Measurements from ENCODE around the gene POP7. TPM values are rescaled to one million over a fixed set of nuclear protein-coding genes. Genes with fewer than 3 reads are reported as not detected.

Gene POP7
- total RNA-seq, 1 experiment from 2014 or later: 151 TPM

- no peaks in the 10 kb centered on the region for H3F3A ChIP-seq (ENCODE audit: low read length, unreplicated experiment)
- ChIA-PET CTCF (no interaction called here), POLR2A (ENCODE audit: unreplicated experiment) (no interaction called here)
- H4K20me1 ChIP-seq (ENCODE audit: low read length): no peaks in the 10 kb centered on the region
- H3K27ac ChIP-seq (ENCODE audit: low read length): no peak overlapping the region
- H3K9me3 ChIP-seq (ENCODE audit: low read length): no peaks in the 10 kb centered on the region
- no peak overlapping the region for H3K4me2 ChIP-seq (ENCODE audit: low read length)
- no peak overlapping the region for H3K9ac ChIP-seq (ENCODE audit: low read length)
- no peaks in the 10 kb centered on the region for H3K27me3 ChIP-seq (ENCODE audit: low read length)
- BruUV-seq (replicated peaks): no TSS peak
- H3K36me3 ChIP-seq (ENCODE audit: low read depth, low read length): no peaks in the 10 kb centered on the region
- H3K4me3 ChIP-seq (ENCODE audit: low read length): no peak overlapping the region
- H3K9me2 ChIP-seq (replicated peaks; ENCODE audit: low read length): no peaks in the 10 kb centered on the region
- TF ChIP-seq EZH2phosphoT487 (IDR thresholded peaks at IDR 0.05; ENCODE audit: borderline replicate concordance, low read length): no peak
- no peak for TF ChIP-seq EZH2 (IDR thresholded peaks at IDR 0.05; ENCODE audit: low read length, unreplicated experiment)
- TF ChIP-seq CTCF (conservative IDR thresholded peaks at IDR 0.05; ENCODE audit: low read depth, low read length): no peak
- no peak for ATAC-seq
- peaks cover 2% of the 10 kb centered on the region; the same call in 1 of the 2 replicates for H3K4me1 ChIP-seq (ENCODE audit: insufficient read depth, low read length)
- no peak overlapping the region for H2AFZ ChIP-seq (ENCODE audit: low read length)
- H3K79me2 ChIP-seq (ENCODE audit: low read length): no peaks in the 10 kb centered on the region
- DNase-seq: no peak
- intact Hi-C loops (cut with micrococcal nuclease): no loop called here
Measured at GRCh38 chr7:100731937-100732636, 26.2 kb downstream of the POP7 start.

GRCh38 chr7:100735730-100736129 lies 29.8 kb downstream of the POP7 start:
- Histone ChIP-seq H3K4me2 (ENCODE audit: low read length) (no peak overlapping the region), H3K4me3 (ENCODE audit: low read length) (no peak overlapping the region), H3K9ac (ENCODE audit: low read length) (no peak overlapping the region), H2AFZ (ENCODE audit: low read length) (no peak overlapping the region), H4K20me1 (ENCODE audit: low read length) (no peaks in the 10 kb centered on the region), H3K27ac (ENCODE audit: low read length) (no peak overlapping the region), H3K9me2 (replicated peaks; ENCODE audit: low read length) (no peaks in the 10 kb centered on the region), H3K27me3 (ENCODE audit: low read length) (no peaks in the 10 kb centered on the region), H3K79me2 (ENCODE audit: low read length) (no peaks in the 10 kb centered on the region), H3K4me1 (ENCODE audit: insufficient read depth, low read length) (no peaks in the 10 kb centered on the region), H3K36me3 (ENCODE audit: low read depth, low read length) (no peaks in the 10 kb centered on the region), H3K9me3 (ENCODE audit: low read length) (no peaks in the 10 kb centered on the region), H3F3A (ENCODE audit: low read length, unreplicated experiment) (no peaks in the 10 kb centered on the region)
- BruUV-seq (replicated peaks): no TSS peak
- ATAC-seq (no peak), DNase-seq (no peak)
- POLR2A ChIA-PET (ENCODE audit: unreplicated experiment): no interaction called here
- TF ChIP-seq EZH2phosphoT487 (IDR thresholded peaks at IDR 0.05; ENCODE audit: borderline replicate concordance, low read length) (no peak), EZH2 (IDR thresholded peaks at IDR 0.05; ENCODE audit: low read length, unreplicated experiment) (no peak), CTCF (conservative IDR thresholded peaks at IDR 0.05; ENCODE audit: low read depth, low read length) (no peak)
- intact Hi-C loops (cut with micrococcal nuclease): no loop called here
- CTCF ChIA-PET: no interaction called here

- ATAC-seq: no peak
- no peak overlapping the region for H3K4me2 ChIP-seq (ENCODE audit: low read length)
- no peak overlapping the region for H3K9ac ChIP-seq (ENCODE audit: low read length)
- no TSS peak for BruUV-seq (replicated peaks)
- TF ChIP-seq EZH2 (IDR thresholded peaks at IDR 0.05; ENCODE audit: low read length, unreplicated experiment) (no peak), CTCF (conservative IDR thresholded peaks at IDR 0.05; ENCODE audit: low read depth, low read length) (no peak)
- no peak for DNase-seq
- no peaks in the 10 kb centered on the region for H3K36me3 ChIP-seq (ENCODE audit: low read depth, low read length)
- H3K9me2 ChIP-seq (replicated peaks; ENCODE audit: low read length): no peaks in the 10 kb centered on the region
- H3F3A ChIP-seq (ENCODE audit: low read length, unreplicated experiment): no peaks in the 10 kb centered on the region
- no peak overlapping the region for H3K4me3 ChIP-seq (ENCODE audit: low read length)
- no peaks in the 10 kb centered on the region for H3K9me3 ChIP-seq (ENCODE audit: low read length)
- H2AFZ ChIP-seq (ENCODE audit: low read length): no peak overlapping the region
- no peaks in the 10 kb centered on the region for H3K4me1 ChIP-seq (ENCODE audit: insufficient read depth, low read length)
- no peaks in the 10 kb centered on the region for H3K79me2 ChIP-seq (ENCODE audit: low read length)
- intact Hi-C loops (cut with micrococcal nuclease): no loop called here
- H3K27ac ChIP-seq (ENCODE audit: low read length): no peak overlapping the region
- ChIA-PET POLR2A (ENCODE audit: unreplicated experiment) (no interaction called here), CTCF (no interaction called here)
- no peaks in the 10 kb centered on the region for H3K27me3 ChIP-seq (ENCODE audit: low read length)
- H4K20me1 ChIP-seq (ENCODE audit: low read length): no peaks in the 10 kb centered on the region
Measured at GRCh38 chr7:100736671-100737070, 30.8 kb downstream of the POP7 start.
